WERI-Rb-1 (cell line): ENCODE data around the gene TSPAN14.
A peak's percentile ranks its signal among the peaks of the same experiment; 100 is the strongest.

Source experiments
- DNase-seq: peaks from one replicate; pipeline ENCODE4 v3.0.0-alpha.2; 2020
- H3K27ac ChIP-seq: fragments of 250-450 bp; sonication (Bioruptor Pico); 2 replicates; pipeline ENCODE4 v1.5.1; 2020; ENCODE audit warnings: mild to moderate bottlenecking, moderate library complexity
- H3K27me3 ChIP-seq: fragments of 250-450 bp; sonication (Bioruptor Pico); 2 replicates; pipeline ENCODE4 v1.5.1; 2021; ENCODE audit warnings: mild to moderate bottlenecking, low read depth, moderate library complexity; ENCODE audit not compliant: insufficient read depth, severe bottlenecking
- H3K36me3 ChIP-seq: fragments of 250-450 bp; sonication (Bioruptor Pico); 2 replicates; pipeline ENCODE4 v1.5.1; 2020; ENCODE audit warnings: mild to moderate bottlenecking, moderate library complexity
- H3K4me3 ChIP-seq: 2 replicates; pipeline ENCODE4 v1.5.1; 2011; ENCODE audit warnings: low read depth, mild to moderate bottlenecking, control low read depth, low read length
- H3K9me3 ChIP-seq: fragments of 250-450 bp; sonication (Bioruptor Pico); 2 replicates; pipeline ENCODE4 v1.5.1; 2021; ENCODE audit warnings: mild to moderate bottlenecking, moderate library complexity; ENCODE audit not compliant: severe bottlenecking
- TF ChIP-seq, protein P1 (sequence below): IDR thresholded peaks from 2 replicates; pipeline ENCODE4 v1.5.1; 2011; ENCODE audit warnings: low read depth, mild to moderate bottlenecking, control low read depth, inconsistent platforms, low read length

Gene TSPAN14

DNA sequence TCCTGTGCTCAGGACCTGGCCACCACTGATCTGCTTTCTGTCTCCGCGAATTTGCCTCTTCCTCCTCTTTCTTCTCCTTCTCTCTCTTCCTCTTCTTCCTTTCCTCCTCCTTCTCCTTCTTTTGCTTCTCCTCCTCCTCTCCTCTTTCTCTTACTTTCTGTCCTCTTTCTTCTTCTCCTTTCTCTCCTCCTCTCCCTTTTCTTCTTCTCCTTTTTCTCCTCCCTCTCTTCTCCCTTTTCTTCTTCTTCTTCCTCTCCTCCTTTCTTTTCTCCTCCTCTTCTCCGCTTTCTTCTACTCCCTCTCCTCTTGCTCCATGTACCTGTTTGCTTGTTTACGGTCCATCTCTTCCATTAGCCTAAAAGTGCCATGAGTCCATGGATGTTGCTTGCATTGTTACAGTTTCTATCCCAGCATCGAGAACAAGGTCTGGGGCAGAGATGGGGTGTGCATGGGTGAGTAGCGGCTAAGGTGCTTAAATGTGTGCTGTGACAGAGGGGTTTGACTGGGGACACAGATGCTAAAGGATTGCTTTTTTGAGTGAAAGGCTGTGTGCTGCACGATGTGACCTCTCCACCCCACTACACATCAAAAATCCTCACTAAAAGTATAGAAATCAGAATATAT, 91.3 kb downstream of the TSPAN14 start:
- Histone ChIP-seq H3K36me3 (no peaks in the 10 kb centered on the region), H3K4me3 (no peak overlapping the region), H3K27ac (no peak overlapping the region), H3K27me3 (no peaks in the 10 kb centered on the region), H3K9me3 (no peaks in the 10 kb centered on the region)
- TF ChIP-seq, protein P1, sequence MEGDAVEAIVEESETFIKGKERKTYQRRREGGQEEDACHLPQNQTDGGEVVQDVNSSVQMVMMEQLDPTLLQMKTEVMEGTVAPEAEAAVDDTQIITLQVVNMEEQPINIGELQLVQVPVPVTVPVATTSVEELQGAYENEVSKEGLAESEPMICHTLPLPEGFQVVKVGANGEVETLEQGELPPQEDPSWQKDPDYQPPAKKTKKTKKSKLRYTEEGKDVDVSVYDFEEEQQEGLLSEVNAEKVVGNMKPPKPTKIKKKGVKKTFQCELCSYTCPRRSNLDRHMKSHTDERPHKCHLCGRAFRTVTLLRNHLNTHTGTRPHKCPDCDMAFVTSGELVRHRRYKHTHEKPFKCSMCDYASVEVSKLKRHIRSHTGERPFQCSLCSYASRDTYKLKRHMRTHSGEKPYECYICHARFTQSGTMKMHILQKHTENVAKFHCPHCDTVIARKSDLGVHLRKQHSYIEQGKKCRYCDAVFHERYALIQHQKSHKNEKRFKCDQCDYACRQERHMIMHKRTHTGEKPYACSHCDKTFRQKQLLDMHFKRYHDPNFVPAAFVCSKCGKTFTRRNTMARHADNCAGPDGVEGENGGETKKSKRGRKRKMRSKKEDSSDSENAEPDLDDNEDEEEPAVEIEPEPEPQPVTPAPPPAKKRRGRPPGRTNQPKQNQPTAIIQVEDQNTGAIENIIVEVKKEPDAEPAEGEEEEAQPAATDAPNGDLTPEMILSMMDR, result no peak
- DNase-seq, result no peak

DNA sequence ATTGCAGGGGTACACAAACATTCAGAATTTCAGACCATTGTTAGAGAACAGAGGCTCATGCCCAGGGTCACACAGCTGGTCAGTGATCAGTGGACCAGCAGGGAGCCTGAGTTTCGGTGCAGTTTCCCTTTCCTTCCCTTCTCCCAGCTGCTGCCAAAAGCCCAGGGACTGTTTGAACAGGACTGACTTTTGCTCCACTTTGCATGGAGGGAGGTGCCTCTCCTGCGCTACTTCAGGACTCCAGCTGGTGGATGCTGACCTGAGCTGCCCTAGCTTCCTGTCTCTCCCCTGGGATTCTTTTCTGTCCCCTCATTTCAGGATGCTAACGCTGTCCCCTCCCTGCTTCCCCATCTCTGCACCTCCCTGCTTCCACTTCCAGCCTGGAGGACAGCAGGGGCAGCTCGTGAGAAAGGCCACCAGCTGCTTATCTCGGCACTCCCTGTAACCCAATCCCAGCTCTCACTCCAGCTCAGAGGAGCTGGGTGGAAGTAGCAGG, 98.1 kb downstream of the TSPAN14 start:
- DNase-seq, result peak; percentile 32
- Histone ChIP-seq H3K27me3 (no peaks in the 10 kb centered on the region), H3K27ac (no peak overlapping the region), H3K36me3 (no peaks in the 10 kb centered on the region), H3K9me3 (no peaks in the 10 kb centered on the region), H3K4me3 (no peak overlapping the region)
- TF ChIP-seq, protein P1, result no peak

DNA sequence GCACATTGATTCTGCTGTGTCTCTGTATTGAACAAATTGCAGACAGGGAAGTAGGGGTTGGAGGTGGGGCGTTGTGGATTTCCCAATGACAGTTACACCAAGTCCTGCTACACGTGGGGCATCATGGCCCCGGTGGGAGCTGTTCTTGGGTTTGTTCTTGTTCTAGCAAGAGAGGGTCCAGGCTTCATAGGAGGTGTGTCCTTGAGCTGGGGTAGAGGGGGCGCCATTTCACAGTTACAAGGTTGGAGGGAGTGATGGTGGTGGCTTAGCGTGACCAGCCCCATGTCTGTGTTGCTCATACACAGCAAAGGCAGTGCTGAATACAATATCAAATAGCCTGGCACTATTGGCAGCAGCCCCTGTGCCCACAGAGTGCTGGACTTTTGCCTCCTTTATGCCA, 99.3 kb downstream of the TSPAN14 start:
- no peaks in the 10 kb centered on the region for H3K27me3 ChIP-seq
- no peaks in the 10 kb centered on the region for H3K36me3 ChIP-seq

DNA sequence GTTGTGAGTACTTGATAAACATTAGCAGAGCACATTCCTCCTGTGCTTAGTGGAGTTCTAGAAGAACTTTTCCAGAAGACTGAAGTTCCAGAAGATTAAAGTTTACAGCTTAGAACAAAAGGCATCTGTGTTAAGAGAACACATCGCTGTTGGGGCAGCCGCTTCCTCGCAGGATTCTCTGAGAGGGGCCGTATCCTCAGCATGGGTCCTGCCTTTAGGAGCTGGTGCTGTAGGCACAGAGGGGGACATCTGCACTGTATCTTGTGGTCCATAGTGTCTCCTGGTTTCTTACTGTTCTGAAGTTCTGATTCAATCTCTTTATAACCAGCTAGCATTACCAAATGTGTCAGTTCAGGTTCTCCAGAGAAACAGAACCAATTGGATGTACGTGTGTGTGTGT, 99.9 kb downstream of the TSPAN14 start:
- TF ChIP-seq, protein P1, result no peak
- no peak overlapping the region for H3K27ac ChIP-seq
- no peaks in the 10 kb centered on the region for H3K9me3 ChIP-seq
- no peaks in the 10 kb centered on the region for H3K27me3 ChIP-seq
- no peak overlapping the region for H3K4me3 ChIP-seq
- DNase-seq, result no peak
- H3K36me3 ChIP-seq, result no peaks in the 10 kb centered on the region

More for the DNA sequence above, 99.3 kb downstream of the TSPAN14 start:
- Histone ChIP-seq H3K27ac (no peak overlapping the region), H3K9me3 (no peaks in the 10 kb centered on the region), H3K4me3 (no peak overlapping the region)
- DNase-seq, result no peak
- TF ChIP-seq, protein P1, result no peak

DNA sequence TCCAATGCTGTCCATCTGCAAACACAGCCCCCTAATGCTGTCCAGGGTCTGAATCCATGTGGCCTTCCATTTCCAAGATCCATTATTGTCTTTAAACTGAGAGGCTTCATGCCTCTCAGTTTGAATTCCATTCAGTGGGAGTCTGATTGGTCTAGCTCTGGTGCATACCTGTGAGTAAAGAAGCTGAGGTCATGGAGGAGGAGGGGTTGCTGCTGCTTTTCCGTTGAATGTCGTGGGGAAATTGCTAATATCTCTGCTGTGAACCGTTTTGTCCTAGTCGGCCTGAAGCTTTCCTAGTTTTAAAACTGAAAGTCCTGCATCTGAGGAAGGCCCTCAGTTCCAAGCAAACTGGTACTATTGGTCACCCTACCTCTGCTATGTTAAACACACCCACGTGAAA, 101.3 kb downstream of the TSPAN14 start:
- no peaks in the 10 kb centered on the region for H3K36me3 ChIP-seq
- no peak overlapping the region for H3K4me3 ChIP-seq
- H3K9me3 ChIP-seq, result no peaks in the 10 kb centered on the region
- H3K27me3 ChIP-seq, result no peaks in the 10 kb centered on the region
- TF ChIP-seq, protein P1, result no peak
- DNase-seq, result no peak
- no peak overlapping the region for H3K27ac ChIP-seq

DNA sequence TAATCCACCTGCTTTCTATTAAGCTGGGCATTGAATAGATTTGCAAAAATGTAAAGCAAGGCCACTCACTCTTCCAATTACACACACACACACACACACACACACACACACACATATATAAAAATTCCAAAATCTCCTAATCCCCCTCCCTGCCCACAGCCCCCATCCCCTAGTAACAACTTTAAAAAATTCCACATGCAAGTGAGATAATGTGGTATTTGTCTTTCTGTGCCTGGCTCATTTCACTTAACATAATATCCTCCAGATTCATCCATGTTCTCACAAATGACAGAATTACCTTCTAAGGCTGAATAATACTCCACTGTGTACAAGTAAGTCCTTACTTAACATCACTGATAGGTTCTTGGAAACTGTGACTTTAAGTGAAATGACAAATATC, 107.8 kb downstream of the TSPAN14 start:
- TF ChIP-seq, protein P1, result no peak
- Histone ChIP-seq H3K27ac (no peak overlapping the region), H3K4me3 (no peak overlapping the region), H3K9me3 (no peaks in the 10 kb centered on the region), H3K27me3 (no peaks in the 10 kb centered on the region), H3K36me3 (no peaks in the 10 kb centered on the region)
- no peak for DNase-seq
